ENCODE results near the gene DCC.

GRCh38 chr18:52402814-52403213 lies 62.8 kb downstream of the DCC start:
- TF ChIP-seq CTCF (IDR thresholded peaks at IDR 0.05) (no peak), POLR2A (IDR thresholded peaks at IDR 0.05) (no peak)
